Activated CD4-positive, alpha-beta T cell treated with anti-CD3 and anti-CD28 coated beads for 24 hours (primary cell): ENCODE measurements around the gene ERF.

Experiments
- DNase-seq, 2 donors: peaks; one replicate each; pipeline ENCODE4 v3.0.0-alpha.2; 2020; ENCODE audit warnings: low read depth in 2 of 2

Gene ERF

GRCh38 chr19:42242069-42242511 is 12.8 kb downstream of the ERF start:
- no peak for DNase-seq

GRCh38 chr19:42241279-42241678 is 13.6 kb downstream of the ERF start:
- no peak for DNase-seq

- no peak for DNase-seq
Observed at GRCh38 chr19:42239544-42240220, 15.2 kb downstream of the ERF start.

GRCh38 chr19:42235181-42235580 is 19.7 kb downstream of the ERF start:
- no peak for DNase-seq

- DNase-seq = no peak
Observed at GRCh38 chr19:42234364-42234763, 20.6 kb downstream of the ERF start.

GRCh38 chr19:42233678-42234292 is 21.1 kb downstream of the ERF start:
- DNase-seq = no peak

GRCh38 chr19:42233106-42233505 is 21.8 kb downstream of the ERF start:
- no peak for DNase-seq

GRCh38 chr19:42232435-42232834 is 22.5 kb downstream of the ERF start:
- no peak for DNase-seq

GRCh38 chr19:42230571-42230970 is 24.4 kb downstream of the ERF start:
- no peak for DNase-seq

GRCh38 chr19:42229855-42230351 is 25.0 kb downstream of the ERF start:
- no peak for DNase-seq

GRCh38 chr19:42229301-42229854 is 25.6 kb downstream of the ERF start:
- no peak for DNase-seq

- no peak for DNase-seq
Observed at GRCh38 chr19:42228641-42229040, 26.3 kb downstream of the ERF start.

GRCh38 chr19:42226886-42227285 is 28.0 kb downstream of the ERF start:
- no peak for DNase-seq

GRCh38 chr19:42225718-42226292 is 29.1 kb downstream of the ERF start:
- no peak for DNase-seq

GRCh38 chr19:42224940-42225717 is 29.8 kb downstream of the ERF start:
- no peak for DNase-seq

GRCh38 chr19:42220751-42221097 is 34.2 kb downstream of the ERF start:
- no peak for DNase-seq

GRCh38 chr19:42219812-42220750 is 34.8 kb downstream of the ERF start, which contains the start of gene ZNF526:
ZNF526 (plus strand) TSS chr19:42220312; CDS start chr19:42224404, 4,092 bp downstream.
- peak; percentile 92 to 95 for DNase-seq

- peak; percentile 99 for DNase-seq
Observed at GRCh38 chr19:42217520-42218437, 37.1 kb downstream of the ERF start, which contains the start of gene DEDD2. DEDD2 (minus strand) TSS chr19:42217677; CDS start chr19:42217007, 670 bp downstream.

- no peak for DNase-seq
Observed at GRCh38 chr19:42216653-42217519, 38.0 kb downstream of the ERF start.
